BE2C (cell line): Measurements from ENCODE around the gene SEC22C.
A peak's percentile ranks its signal among the peaks of the same experiment; 100 is the strongest.

ENCODE experiments used
- DNase-seq: peaks from one replicate; pipeline ENCODE4 v3.0.0-alpha.2; 2020
- H3K27me3 ChIP-seq: fragments of 250-450 bp; sonication (Bioruptor Pico); 2 replicates; pipeline ENCODE4 v1.5.1; 2020; ENCODE audit warnings: mild to moderate bottlenecking
- H3K36me3 ChIP-seq: fragments of 250-450 bp; sonication (Bioruptor Pico); 2 replicates; pipeline ENCODE4 v1.5.1; 2020; ENCODE audit warnings: mild to moderate bottlenecking
- H3K4me1 ChIP-seq: fragments of 250-450 bp; sonication (Bioruptor Pico); 2 replicates; pipeline ENCODE4 v1.5.1; 2020
- H3K4me3 ChIP-seq: 2 replicates; pipeline ENCODE4 v1.5.1; 2011; ENCODE audit warnings: low read depth, low read length
- H3K9me3 ChIP-seq: fragments of 250-450 bp; sonication (Bioruptor Pico); 2 replicates; pipeline ENCODE4 v1.5.1; 2020
- TF ChIP-seq, protein P1 (sequence below): IDR thresholded peaks from 2 replicates; pipeline ENCODE4 v1.5.1; 2012; ENCODE audit warnings: mild to moderate bottlenecking, low read depth, low read length

Gene SEC22C

DNA sequence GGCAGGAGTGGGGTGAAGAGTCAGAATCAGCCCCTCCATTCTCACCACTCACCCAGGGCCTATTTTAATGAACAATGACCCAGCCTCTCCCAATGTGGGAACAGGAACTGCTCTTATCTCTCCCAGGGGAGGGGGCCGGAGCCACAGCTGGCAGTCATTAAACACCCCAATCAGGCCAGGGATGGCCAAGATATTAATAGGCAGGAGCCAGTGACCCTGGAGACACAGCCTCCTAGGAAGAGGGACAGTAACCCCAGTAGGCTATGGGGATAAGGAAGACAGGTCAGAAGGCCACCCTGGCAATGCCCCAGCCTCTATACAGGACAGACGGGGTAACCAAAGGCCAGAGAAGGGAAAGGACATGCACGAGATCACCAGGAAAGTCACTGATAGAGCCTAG lies 40.7 kb downstream of the SEC22C start:
- no peaks in the 10 kb centered on the region for H3K9me3 ChIP-seq
- no peak for DNase-seq
- TF ChIP-seq, protein P1, sequence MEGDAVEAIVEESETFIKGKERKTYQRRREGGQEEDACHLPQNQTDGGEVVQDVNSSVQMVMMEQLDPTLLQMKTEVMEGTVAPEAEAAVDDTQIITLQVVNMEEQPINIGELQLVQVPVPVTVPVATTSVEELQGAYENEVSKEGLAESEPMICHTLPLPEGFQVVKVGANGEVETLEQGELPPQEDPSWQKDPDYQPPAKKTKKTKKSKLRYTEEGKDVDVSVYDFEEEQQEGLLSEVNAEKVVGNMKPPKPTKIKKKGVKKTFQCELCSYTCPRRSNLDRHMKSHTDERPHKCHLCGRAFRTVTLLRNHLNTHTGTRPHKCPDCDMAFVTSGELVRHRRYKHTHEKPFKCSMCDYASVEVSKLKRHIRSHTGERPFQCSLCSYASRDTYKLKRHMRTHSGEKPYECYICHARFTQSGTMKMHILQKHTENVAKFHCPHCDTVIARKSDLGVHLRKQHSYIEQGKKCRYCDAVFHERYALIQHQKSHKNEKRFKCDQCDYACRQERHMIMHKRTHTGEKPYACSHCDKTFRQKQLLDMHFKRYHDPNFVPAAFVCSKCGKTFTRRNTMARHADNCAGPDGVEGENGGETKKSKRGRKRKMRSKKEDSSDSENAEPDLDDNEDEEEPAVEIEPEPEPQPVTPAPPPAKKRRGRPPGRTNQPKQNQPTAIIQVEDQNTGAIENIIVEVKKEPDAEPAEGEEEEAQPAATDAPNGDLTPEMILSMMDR: no peak
- H3K27me3 ChIP-seq: no peaks in the 10 kb centered on the region
- no peaks in the 10 kb centered on the region for H3K4me1 ChIP-seq
- no peak overlapping the region for H3K4me3 ChIP-seq
- H3K36me3 ChIP-seq: no peaks in the 10 kb centered on the region

DNA sequence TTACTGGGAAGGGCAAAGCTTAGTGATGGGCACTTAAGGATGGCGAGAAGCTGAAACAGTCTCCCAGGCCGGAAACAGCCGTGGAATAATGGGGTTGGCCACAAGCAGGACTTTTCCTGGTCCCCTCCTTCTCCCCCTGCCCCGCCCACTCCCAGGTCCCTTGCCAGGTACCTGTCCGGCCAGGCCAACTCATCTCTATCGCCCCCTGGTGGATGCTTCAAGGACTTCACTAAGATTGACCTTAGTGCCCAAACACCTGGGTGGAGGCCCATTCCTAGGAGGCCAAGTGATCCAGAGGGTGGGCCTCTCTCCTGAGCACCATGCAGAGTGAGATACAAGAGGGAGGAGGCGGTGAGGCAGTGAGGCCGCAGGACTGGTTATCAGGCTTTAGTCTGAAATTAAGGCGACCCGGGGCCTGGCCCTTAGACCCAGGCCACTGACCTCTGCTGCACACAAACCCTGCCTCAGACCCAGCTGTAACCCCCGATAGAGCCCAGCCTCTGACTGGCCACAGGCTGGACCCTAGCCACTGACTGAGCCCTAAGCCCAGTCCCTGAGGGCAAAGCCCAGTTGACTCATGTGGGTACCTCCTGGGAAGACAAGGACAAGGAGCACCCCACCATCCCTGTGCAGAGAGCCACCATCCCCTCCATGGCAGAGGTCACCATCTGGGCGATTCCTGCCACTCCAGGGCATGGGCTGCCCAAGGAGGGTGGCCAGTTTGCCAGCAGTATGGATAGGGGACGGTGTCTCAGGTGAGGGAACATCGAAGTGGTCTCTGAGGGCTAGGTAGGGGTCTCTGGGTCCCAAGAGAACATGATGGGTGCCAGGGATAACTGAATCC lies 41.7 kb downstream of the SEC22C start:
- H3K36me3 ChIP-seq: no peaks in the 10 kb centered on the region
- no peaks in the 10 kb centered on the region for H3K4me1 ChIP-seq
- DNase-seq: peak; percentile 44
- no peak overlapping the region for H3K4me3 ChIP-seq
- no peaks in the 10 kb centered on the region for H3K9me3 ChIP-seq
- TF ChIP-seq, protein P1: peak; percentile 63
- H3K27me3 ChIP-seq: no peaks in the 10 kb centered on the region

DNA sequence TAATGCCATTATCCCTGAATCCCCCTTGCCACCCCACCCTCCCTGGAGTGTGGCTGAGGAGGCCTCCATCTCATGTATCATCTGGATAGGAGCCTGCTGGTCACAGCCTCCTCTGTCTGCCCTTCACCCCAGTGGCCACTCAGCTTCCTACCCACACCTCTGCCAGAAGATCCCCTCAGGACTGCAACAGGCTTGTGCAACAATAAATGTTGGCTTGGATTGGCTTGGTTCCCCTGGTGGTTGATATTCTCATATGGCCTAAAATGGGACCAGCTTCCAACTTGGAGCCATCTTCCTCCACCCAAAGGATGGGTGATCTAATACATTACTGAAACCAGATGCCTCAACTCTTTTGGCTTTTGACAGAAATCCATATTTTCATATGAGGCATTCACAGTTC lies 44.4 kb downstream of the SEC22C start:
- TF ChIP-seq, protein P1: no peak
- Histone ChIP-seq H3K4me1 (no peaks in the 10 kb centered on the region), H3K4me3 (no peak overlapping the region), H3K27me3 (no peaks in the 10 kb centered on the region), H3K9me3 (no peaks in the 10 kb centered on the region), H3K36me3 (no peaks in the 10 kb centered on the region)
- no peak for DNase-seq

DNA sequence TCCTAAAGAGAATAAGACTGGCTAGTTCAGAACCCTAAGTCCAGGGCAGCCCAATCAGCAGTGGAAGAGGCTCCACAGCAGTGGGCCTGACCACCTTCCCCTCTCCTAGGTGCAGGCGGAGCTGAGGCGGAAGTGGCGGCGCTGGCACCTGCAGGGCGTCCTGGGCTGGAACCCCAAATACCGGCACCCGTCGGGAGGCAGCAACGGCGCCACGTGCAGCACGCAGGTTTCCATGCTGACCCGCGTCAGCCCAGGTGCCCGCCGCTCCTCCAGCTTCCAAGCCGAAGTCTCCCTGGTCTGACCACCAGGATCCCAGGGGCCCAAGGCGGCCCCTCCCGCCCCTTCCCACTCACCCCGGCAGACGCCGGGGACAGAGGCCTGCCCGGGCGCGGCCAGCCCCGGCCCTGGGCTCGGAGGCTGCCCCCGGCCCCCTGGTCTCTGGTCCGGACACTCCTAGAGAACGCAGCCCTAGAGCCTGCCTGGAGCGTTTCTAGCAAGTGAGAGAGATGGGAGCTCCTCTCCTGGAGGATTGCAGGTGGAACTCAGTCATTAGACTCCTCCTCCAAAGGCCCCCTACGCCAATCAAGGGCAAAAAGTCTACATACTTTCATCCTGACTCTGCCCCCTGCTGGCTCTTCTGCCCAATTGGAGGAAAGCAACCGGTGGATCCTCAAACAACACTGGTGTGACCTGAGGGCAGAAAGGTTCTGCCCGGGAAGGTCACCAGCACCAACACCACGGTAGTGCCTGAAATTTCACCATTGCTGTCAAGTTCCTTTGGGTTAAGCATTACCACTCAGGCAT lies 45.6 kb downstream of the SEC22C start:
- Histone ChIP-seq H3K4me3 (no peak overlapping the region), H3K27me3 (no peaks in the 10 kb centered on the region), H3K9me3 (no peaks in the 10 kb centered on the region), H3K36me3 (no peaks in the 10 kb centered on the region), H3K4me1 (no peaks in the 10 kb centered on the region)
- DNase-seq: no peak
- TF ChIP-seq, protein P1: peak; percentile 39

DNA sequence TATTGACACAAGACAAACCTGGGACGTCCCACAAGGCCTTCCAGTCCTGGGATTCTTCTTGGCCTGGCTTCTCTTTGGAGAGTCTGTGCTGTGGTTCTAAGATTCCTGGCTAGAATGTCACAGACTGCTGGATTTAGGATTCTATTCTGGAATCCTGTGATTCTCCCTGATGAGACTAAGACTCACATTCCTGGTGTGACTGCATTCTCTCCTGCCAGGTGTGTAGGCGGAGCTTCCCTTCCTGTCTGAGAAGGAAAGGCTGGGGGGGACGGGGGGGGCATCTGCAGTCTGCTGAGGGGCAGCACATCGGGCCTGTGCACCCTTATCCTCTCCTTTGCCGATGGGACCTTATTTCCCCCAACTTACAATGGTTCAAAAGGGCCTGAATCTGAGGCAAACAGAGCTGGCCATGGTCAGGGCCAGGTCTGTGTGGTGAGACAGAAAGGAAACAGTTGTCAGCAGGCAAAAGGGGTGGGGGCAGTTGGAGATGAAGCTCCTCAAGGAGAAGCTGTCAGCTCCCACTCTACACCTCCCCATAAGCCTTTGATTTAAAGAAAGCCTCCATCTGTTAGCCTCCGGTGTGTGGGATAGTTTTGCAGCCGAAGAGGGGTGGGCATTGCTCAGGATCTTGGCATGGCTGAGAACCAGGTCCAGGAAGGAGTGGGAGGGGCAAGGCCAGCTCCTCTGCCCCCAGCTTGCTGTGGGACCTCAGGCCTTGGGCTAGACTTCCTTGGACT lies 48.4 kb downstream of the SEC22C start:
- H3K9me3 ChIP-seq: no peaks in the 10 kb centered on the region
- no peaks in the 10 kb centered on the region for H3K27me3 ChIP-seq
- DNase-seq: no peak
- H3K4me1 ChIP-seq: no peaks in the 10 kb centered on the region
- H3K36me3 ChIP-seq: no peaks in the 10 kb centered on the region
- no peak overlapping the region for H3K4me3 ChIP-seq
- TF ChIP-seq, protein P1: no peak
